Keratinocyte (primary cell): ENCODE data around the gene PTPN21. TPM values are rescaled to one million over a fixed set of nuclear protein-coding genes. Genes with fewer than 3 reads are reported as not detected.

ENCODE experiments used
- DNase-seq: peaks from one replicate; pipeline ENCODE4 v3.0.0-alpha.2; 2011; ENCODE audit warnings: low read depth, missing footprints, low spot score
- FAIRE-seq: peaks from 2 replicates; lab custom pipeline; 2011; peaks lifted over from hg19 to GRCh38; lab: Jason Lieb, UNC
- H2AFZ ChIP-seq: 2 replicates; pipeline ENCODE4 v1.6.0; 2012; ENCODE audit warnings: low read length, control low read depth, inconsistent platforms; ENCODE audit not compliant: control insufficient read depth
- H3K27ac ChIP-seq: 2 replicates; pipeline ENCODE4 v1.5.1; 2011; ENCODE audit warnings: low read length; ENCODE audit not compliant: control insufficient read depth, insufficient read depth
- H3K27me3 ChIP-seq: 3 replicates; pipeline ENCODE4 v1.6.0; 2011; ENCODE audit warnings: low read length; ENCODE audit not compliant: control insufficient read depth, insufficient read depth; ENCODE audit errors: extremely low read depth
- H3K36me3 ChIP-seq, 2 experiments: 2 replicates in 1 of 2; 3 replicates in 1 of 2; pipeline ENCODE4 v1.5.1; 2011; ENCODE audit warnings: low read length in 2 of 2, mild to moderate bottlenecking in 1 of 2; ENCODE audit not compliant: control insufficient read depth in 2 of 2, insufficient read depth in 2 of 2; ENCODE audit errors: extremely low read depth in 1 of 2
- H3K4me1 ChIP-seq: 3 replicates; pipeline ENCODE4 v1.5.1; 2011; ENCODE audit warnings: low read length; ENCODE audit not compliant: control insufficient read depth, insufficient read depth; ENCODE audit errors: extremely low read depth
- H3K4me2 ChIP-seq: 3 replicates; pipeline ENCODE4 v1.6.0; 2011; ENCODE audit warnings: low read depth, low read length; ENCODE audit not compliant: control insufficient read depth, insufficient read depth; ENCODE audit errors: extremely low read depth
- H3K4me3 ChIP-seq, 3 experiments: fragments of 200-600 bp in 1 of 3; sonication (generic) in 1 of 3; 2 replicates in 2 of 3; 3 replicates in 1 of 3; pipeline ENCODE4 v1.5.1; 2011 to 2016; ENCODE audit warnings: low read length in 3 of 3, mild to moderate bottlenecking in 3 of 3, control low read depth in 2 of 3, inconsistent platforms in 1 of 3, low read depth in 1 of 3, mixed read lengths in 1 of 3, mixed run types in 1 of 3, moderate library complexity in 1 of 3; ENCODE audit not compliant: control insufficient read depth in 2 of 3, insufficient read depth in 2 of 3; ENCODE audit errors: extremely low read depth in 1 of 3
- H3K79me2 ChIP-seq: 2 replicates; pipeline ENCODE4 v1.6.0; 2012; ENCODE audit warnings: low read length; ENCODE audit not compliant: control insufficient read depth, insufficient read depth
- H3K9ac ChIP-seq: 3 replicates; pipeline ENCODE4 v1.6.0; 2011; ENCODE audit warnings: low read length; ENCODE audit not compliant: control insufficient read depth, insufficient read depth; ENCODE audit errors: extremely low read depth
- H3K9me1 ChIP-seq: 3 replicates; pipeline ENCODE4 v1.6.0; 2011; ENCODE audit warnings: low read length; ENCODE audit not compliant: control insufficient read depth, insufficient read depth; ENCODE audit errors: extremely low read depth
- H3K9me3 ChIP-seq: 2 replicates; pipeline ENCODE4 v1.5.1; 2012; ENCODE audit warnings: low read depth, low read length; ENCODE audit not compliant: control insufficient read depth
- H4K20me1 ChIP-seq: 3 replicates; pipeline ENCODE4 v1.6.0; 2011; ENCODE audit warnings: low read length; ENCODE audit not compliant: control insufficient read depth, insufficient read depth; ENCODE audit errors: extremely low read depth
- CTCF ChIP-seq, 3 experiments: IDR thresholded peaks in 1 of 3; conservative IDR thresholded peaks in 1 of 3; optimal IDR thresholded peaks in 1 of 3; 2 replicates in 2 of 3; 3 replicates in 1 of 3; pipeline versions ENCODE3 to v1.5.1; 2011; ENCODE audit warnings: low read length in 3 of 3, mild to moderate bottlenecking in 3 of 3, moderate library complexity in 2 of 3, control low read depth in 1 of 3, inconsistent platforms in 1 of 3; ENCODE audit not compliant: insufficient read depth in 2 of 3; ENCODE audit errors: extremely low read depth in 1 of 3
- EZH2 ChIP-seq: IDR thresholded peaks from one replicate; pipeline ENCODE4 v1.6.1; 2012; ENCODE audit warnings: inconsistent platforms, mild to moderate bottlenecking, low read length, moderate library complexity
- dilution Hi-C: fragments of 300-500 bp; cut with MboI; formaldehyde crosslinking; loops from one replicate; pipeline ENCODE4 v1.7.0; 2020; ENCODE audit warnings: low sequenced_read_pairs; ENCODE audit not compliant: extremely low pct_ligation_motif_present
- polyA plus RNA-seq, 5 experiments: library from polyadenylated mRNA; depleted of rRNA in 3 of 5; stranded (reverse) in 3 of 5; stranded (forward) in 1 of 5; unstranded in 1 of 5; fragments of >200 nt; gene quantifications; 1 replicate in 1 of 5; 2 replicates in 3 of 5; 3 replicates in 1 of 5; pipeline versions ENCODE4 v1.2.1 to v1.2.3, GENCODE V29; 2011 to 2012; ENCODE audit warnings: missing spikeins in 2 of 5, low read depth in 1 of 5, low replicate concordance in 1 of 5

The PTPN21 gene
- polyA plus RNA-seq, 1 donor (not counting 4 experiments of a cell fraction or from before 2014, with no cell fraction given): 7.4 TPM

DNA sequence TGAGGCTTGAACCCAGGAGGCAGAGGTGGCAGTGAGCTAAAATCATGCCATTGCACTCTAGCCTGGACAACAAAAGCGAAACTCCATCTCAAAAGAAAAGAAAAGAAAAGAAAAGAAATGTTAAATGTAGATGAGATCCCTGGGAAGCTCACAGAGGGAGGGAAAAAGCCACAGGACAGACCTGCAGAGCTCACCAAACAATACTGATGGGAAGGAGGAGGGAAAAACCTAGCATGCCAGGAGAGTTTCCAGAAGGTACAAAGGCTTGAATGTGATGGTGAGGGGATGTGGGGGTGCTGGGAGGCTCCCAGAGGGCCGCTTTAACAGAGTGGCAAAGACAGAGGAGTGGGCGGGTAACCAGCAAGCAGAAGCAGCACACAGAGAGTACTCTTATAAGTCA lies 72.3 kb downstream of the PTPN21 start:
- FAIRE-seq (no peak), DNase-seq (no peak)
- Histone ChIP-seq H3K27me3 (no peaks in the 10 kb centered on the region), H4K20me1 (no peaks in the 10 kb centered on the region), H3K9ac (no peak overlapping the region), H3K79me2 (no peaks in the 10 kb centered on the region), H3K36me3 (peaks cover 11 to 20% of the 10 kb centered on the region in 2 experiments), H3K4me3 (no peak overlapping the region), H2AFZ (no peak overlapping the region), H3K4me2 (no peak overlapping the region), H3K9me3 (no peaks in the 10 kb centered on the region), H3K27ac (no peak overlapping the region), H3K4me1 (no peaks in the 10 kb centered on the region), H3K9me1 (no peaks in the 10 kb centered on the region)
- dilution Hi-C loops: no loop called here
- TF ChIP-seq EZH2 (no peak), CTCF (optimal IDR thresholded peaks at IDR 0.05 in 1 of 3, IDR thresholded peaks at IDR 0.05 in 1 of 3, conservative IDR thresholded peaks at IDR 0.05 in 1 of 3; ENCODE audit: extremely low read depth in 1 of 3, insufficient read depth in 2 of 3, low read length in 3 of 3) (no peak)

- FAIRE-seq (no peak), DNase-seq (no peak)
- no peaks in the 10 kb centered on the region for H3K27me3 ChIP-seq
- dilution Hi-C loops: no loop called here
- H3K4me3 ChIP-seq: no peak overlapping the region
- TF ChIP-seq EZH2 (no peak), CTCF (optimal IDR thresholded peaks at IDR 0.05 in 1 of 3, IDR thresholded peaks at IDR 0.05 in 1 of 3, conservative IDR thresholded peaks at IDR 0.05 in 1 of 3; ENCODE audit: extremely low read depth in 1 of 3, insufficient read depth in 2 of 3, low read length in 3 of 3) (no peak)
- H3K9me1 ChIP-seq: no peaks in the 10 kb centered on the region
- no peak overlapping the region for H2AFZ ChIP-seq
- peaks cover 11 to 21% of the 10 kb centered on the region in 2 experiments for H3K36me3 ChIP-seq
- H3K4me1 ChIP-seq: no peaks in the 10 kb centered on the region
- H3K9ac ChIP-seq: no peak overlapping the region
- no peaks in the 10 kb centered on the region for H3K9me3 ChIP-seq
- H3K27ac ChIP-seq: no peak overlapping the region
- H4K20me1 ChIP-seq: no peaks in the 10 kb centered on the region
- no peaks in the 10 kb centered on the region for H3K79me2 ChIP-seq
- H3K4me2 ChIP-seq: no peak overlapping the region
These were observed 73.0 kb downstream of the PTPN21 start for GRCh38 chr14:88481794-88482193.
